ENCODE data around the gene KCNIP2.

- TF ChIP-seq CTCF (IDR thresholded peaks at IDR 0.05): no peak
- no peak for TF ChIP-seq POLR2A (IDR thresholded peaks at IDR 0.05)
Observed at GRCh38 chr10:101812606-101813005, 31.0 kb downstream of the KCNIP2 start.

Measured in ovary (tissue), 3 donors.